ENCODE data around the gene BRINP1. TPM values are rescaled to one million over a fixed set of nuclear protein-coding genes. Genes with fewer than 3 reads are reported as not detected.

The BRINP1 gene
- total and polyA plus RNA-seq, 8 donors: 0.04 to 0.19 (median 0.08) TPM; not detected in 3

GRCh38 chr9:119160551-119160950, 208.7 kb downstream of the BRINP1 start:
- intact Hi-C loops (cut with DNase I): no loop called here
- TF ChIP-seq, protein P1, sequence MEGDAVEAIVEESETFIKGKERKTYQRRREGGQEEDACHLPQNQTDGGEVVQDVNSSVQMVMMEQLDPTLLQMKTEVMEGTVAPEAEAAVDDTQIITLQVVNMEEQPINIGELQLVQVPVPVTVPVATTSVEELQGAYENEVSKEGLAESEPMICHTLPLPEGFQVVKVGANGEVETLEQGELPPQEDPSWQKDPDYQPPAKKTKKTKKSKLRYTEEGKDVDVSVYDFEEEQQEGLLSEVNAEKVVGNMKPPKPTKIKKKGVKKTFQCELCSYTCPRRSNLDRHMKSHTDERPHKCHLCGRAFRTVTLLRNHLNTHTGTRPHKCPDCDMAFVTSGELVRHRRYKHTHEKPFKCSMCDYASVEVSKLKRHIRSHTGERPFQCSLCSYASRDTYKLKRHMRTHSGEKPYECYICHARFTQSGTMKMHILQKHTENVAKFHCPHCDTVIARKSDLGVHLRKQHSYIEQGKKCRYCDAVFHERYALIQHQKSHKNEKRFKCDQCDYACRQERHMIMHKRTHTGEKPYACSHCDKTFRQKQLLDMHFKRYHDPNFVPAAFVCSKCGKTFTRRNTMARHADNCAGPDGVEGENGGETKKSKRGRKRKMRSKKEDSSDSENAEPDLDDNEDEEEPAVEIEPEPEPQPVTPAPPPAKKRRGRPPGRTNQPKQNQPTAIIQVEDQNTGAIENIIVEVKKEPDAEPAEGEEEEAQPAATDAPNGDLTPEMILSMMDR (IDR thresholded peaks at IDR 0.05): no peak
- FAIRE-seq (no peak), DNase-seq (peak in 1 of 6 donors; percentile 6), ATAC-seq (peak in 3 of 4 donors; percentile 44 to 72 (median 60))
- Histone ChIP-seq H3K27ac (no peak overlapping the region), H3K27me3 (no peaks in the 10 kb centered on the region), H3K4me3 (no peak overlapping the region), H3K9me3 (no peaks in the 10 kb centered on the region), H3K4me1 (no peaks in the 10 kb centered on the region), H3K36me3 (no peaks in the 10 kb centered on the region)

DNA sequence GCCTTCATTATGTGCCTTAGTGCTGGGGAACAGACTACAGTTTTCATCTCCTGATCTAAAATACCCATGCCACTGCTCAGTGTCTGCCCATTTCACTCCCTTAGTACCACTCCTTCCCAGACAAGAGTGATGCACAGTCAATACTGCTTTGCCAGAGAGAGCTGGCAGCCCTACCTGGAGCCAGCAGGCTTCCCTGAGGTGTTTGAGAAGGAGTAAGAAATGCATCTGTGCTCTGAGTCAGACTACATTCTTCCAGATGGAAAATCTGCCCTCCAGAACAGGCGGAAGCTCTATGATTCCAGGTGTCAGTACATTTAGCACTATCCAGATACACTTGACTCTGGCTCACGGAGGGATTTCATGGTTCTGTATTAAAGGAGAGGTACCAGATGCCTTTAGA, 209.8 kb downstream of the BRINP1 start:
- H3K27me3 ChIP-seq: no peaks in the 10 kb centered on the region
- H3K27ac ChIP-seq: no peak overlapping the region
- FAIRE-seq: no peak
- TF ChIP-seq, protein P1 (IDR thresholded peaks at IDR 0.05): no peak
- ATAC-seq: no peak
- no peak for DNase-seq
- intact Hi-C loops (cut with DNase I): no loop called here
- 89 to 91% methylated on average over 2 of the region's 2 CpGs for whole genome bisulfite sequencing, 2 donors
- H3K9me3 ChIP-seq: no peaks in the 10 kb centered on the region
- H3K36me3 ChIP-seq: no peaks in the 10 kb centered on the region
- no peak overlapping the region for H3K4me3 ChIP-seq
- no peaks in the 10 kb centered on the region for H3K4me1 ChIP-seq

DNA sequence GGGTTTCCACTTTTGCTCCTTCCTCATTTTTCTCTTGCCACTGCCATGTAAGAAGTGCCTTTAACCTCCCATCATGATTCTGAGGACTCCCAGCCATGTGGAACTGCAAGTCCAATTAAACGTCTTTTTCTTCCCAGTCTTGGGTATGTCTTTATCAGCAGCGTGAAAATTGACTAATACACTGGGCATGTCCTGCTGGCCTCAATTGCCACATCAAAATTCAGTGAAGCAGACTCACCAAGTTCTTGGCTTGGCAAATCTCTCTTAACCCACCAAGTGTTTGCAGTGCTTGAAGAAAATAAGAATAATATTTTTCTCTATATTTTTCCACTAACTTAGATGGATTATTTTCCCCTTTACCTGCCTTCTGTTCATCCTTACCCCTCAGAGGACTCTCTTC, 212.0 kb downstream of the BRINP1 start:
- 47 to 61% methylated on average over 2 of the region's 2 CpGs for WGBS, 2 donors
- H3K4me3 ChIP-seq: no peak overlapping the region
- no peaks in the 10 kb centered on the region for H3K27me3 ChIP-seq
- H3K36me3 ChIP-seq: no peaks in the 10 kb centered on the region
- intact Hi-C loops (cut with DNase I): no loop called here
- FAIRE-seq (no peak), ATAC-seq (no peak), DNase-seq (no peak)
- no peaks in the 10 kb centered on the region for H3K4me1 ChIP-seq
- no peaks in the 10 kb centered on the region for H3K9me3 ChIP-seq
- TF ChIP-seq, protein P1 (IDR thresholded peaks at IDR 0.05): no peak
- no peak overlapping the region for H3K27ac ChIP-seq

DNA sequence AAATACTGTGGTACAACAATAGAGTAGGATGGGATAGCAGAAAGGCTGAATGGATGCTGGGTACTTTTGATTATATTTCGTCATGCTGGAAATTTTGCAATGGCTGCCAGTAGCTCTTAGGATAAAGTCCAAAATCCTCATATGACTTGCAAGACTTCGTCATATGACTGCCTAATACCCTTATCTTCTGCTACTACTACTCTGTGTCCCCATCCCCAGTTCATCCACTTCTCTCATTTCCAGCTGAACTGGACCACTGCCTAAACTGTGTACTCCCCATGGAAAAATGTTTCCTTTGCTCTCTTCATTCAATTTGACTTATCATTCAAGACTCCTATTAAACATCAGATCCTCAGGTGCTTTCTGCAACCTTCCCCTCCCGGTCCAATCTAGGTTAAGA, 212.9 kb downstream of the BRINP1 start:
- TF ChIP-seq, protein P1 (IDR thresholded peaks at IDR 0.05): no peak
- DNase-seq (no peak), FAIRE-seq (no peak), ATAC-seq (no peak)
- no peak overlapping the region for H3K27ac ChIP-seq
- intact Hi-C loops (cut with DNase I): no loop called here
- WGBS, 2 donors: 52 to 73% methylated on average over 3 of the region's 3 CpGs
- no peaks in the 10 kb centered on the region for H3K36me3 ChIP-seq
- H3K4me3 ChIP-seq: no peak overlapping the region
- no peaks in the 10 kb centered on the region for H3K9me3 ChIP-seq
- H3K27me3 ChIP-seq: no peaks in the 10 kb centered on the region
- no peaks in the 10 kb centered on the region for H3K4me1 ChIP-seq

GRCh38 chr9:119154527-119154926, 214.7 kb downstream of the BRINP1 start:
- TF ChIP-seq, protein P1 (IDR thresholded peaks at IDR 0.05): no peak
- WGBS, 2 donors: 51 to 59% methylated on average over 2 of the region's 2 CpGs
- intact Hi-C loops (cut with DNase I): no loop called here
- Histone ChIP-seq H3K36me3 (no peaks in the 10 kb centered on the region), H3K27me3 (no peaks in the 10 kb centered on the region), H3K27ac (no peak overlapping the region), H3K9me3 (no peaks in the 10 kb centered on the region), H3K4me3 (no peak overlapping the region), H3K4me1 (no peaks in the 10 kb centered on the region)
- DNase-seq (no peak), FAIRE-seq (no peak), ATAC-seq (no peak)
